Activated CD8-positive, alpha-beta memory T cell treated with anti-CD3 and anti-CD28 coated beads, Interleukin-2, amount 50 U/mL, for 24 hours (primary cell): ENCODE measurements around the gene TMEM129.

Experiments used
- DNase-seq: peaks from one replicate; pipeline ENCODE4 v3.0.0-alpha.2; 2020; ENCODE audit errors: extremely low read depth

TMEM129 gene, protein sequence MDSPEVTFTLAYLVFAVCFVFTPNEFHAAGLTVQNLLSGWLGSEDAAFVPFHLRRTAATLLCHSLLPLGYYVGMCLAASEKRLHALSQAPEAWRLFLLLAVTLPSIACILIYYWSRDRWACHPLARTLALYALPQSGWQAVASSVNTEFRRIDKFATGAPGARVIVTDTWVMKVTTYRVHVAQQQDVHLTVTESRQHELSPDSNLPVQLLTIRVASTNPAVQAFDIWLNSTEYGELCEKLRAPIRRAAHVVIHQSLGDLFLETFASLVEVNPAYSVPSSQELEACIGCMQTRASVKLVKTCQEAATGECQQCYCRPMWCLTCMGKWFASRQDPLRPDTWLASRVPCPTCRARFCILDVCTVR

DNA sequence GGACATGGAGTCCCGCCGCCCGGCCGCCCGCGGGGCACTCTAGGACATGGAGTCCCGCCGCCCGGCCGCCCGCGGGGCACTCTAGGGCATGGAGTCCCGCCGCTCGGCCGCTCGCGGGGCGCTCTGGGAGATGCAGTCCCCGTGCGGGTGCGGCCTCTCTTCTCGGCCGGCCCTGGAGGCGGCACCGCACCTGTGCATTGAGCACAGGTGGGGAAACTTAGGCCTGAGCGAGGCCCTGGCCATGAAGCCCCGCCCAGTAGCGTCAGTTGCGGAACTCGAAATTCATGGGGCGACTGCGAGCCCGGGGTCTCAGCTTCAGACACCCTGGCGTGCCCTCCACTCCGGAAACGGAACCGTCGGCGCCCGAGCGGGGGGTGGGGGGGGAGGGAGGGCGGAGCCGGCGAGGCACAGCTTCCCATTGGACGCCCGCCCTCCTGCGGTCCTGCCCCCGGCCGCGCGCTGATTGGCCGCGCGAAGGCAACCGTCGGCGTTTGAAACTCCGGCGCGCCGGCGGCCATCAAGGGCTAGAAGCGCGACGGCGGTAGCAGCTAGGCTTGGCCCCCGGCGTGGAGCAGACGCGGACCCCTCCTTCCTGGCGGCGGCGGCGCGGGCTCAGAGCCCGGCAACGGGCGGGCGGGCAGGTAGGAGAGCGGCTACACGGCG, at the start of gene TMEM129, which contains the start of gene TACC3:
TSS of gene TMEM129 (minus strand) at position 321 of the 663 bp plus-strand sequence. CDS start 486 bp downstream, outside the sequence.
TSS of gene TACC3 (plus strand) at position 519 of the 663 bp plus-strand sequence. CDS start 1,901 bp downstream, outside the sequence.
- peak; percentile 78 for DNase-seq

DNA sequence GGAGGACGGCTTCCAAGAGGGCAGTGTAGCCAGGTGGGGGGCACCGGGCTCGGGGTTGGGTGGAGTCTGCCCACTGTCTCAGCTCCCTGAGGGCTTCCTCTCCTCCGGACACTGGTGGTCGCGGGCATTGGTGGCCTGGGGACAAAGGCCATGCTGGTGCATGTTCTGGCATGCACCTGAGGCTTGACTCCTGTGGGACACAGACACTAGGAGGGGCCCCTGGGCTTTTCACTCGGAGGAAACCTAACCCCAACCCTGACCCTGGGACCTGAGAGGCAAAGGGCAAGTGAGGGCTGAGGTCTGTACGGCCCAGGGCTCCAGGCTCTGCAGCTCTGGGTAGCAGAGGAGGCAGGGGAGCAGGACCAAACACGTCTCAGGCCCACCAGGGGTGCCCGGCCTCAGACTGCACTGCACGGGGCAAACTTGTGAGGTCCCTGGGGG, 49.7 kb upstream of the TMEM129 start:
- DNase-seq, result no peak

DNA sequence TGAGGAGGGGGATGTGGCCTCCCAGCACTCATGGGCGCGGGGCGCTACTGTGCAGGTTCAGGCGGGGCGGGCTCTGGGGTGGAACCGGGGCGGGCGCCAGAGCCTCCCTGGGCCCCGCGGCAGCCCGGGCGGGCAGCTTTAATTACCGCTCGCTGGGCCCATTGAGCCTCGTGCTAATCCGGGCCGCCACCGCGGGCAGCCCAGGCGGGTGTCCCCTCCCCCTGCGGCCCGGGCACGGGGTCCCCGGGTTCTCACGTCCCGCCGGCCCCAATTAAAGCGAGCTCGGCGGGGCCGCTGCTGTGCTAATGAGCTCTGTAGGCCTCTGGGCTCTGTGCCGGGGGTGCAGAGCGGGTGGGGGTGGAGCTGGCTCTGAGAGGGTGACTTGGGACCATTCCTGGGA, 49.1 kb upstream of the TMEM129 start:
- DNase-seq, result no peak

DNA sequence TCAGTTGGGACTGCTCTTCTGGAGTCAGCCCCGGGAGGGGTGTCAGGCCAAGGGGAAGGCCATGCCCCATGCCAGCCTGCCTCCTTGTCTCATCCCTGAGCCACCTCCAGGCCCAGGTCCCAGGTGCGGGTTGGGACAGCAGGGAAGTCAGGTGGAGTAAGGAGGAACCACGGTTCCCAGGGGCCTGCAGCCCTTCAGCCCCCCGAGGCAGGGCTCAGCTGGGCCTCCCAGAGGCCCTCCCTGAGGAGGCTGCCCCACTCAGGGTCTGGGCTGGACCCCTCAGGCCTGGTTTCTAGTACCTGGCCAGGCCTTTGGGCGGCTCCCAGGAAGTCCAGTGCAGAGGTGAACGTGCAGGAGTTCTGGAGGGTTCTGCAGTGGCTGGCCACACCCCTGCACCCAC, 48.6 kb upstream of the TMEM129 start:
- no peak for DNase-seq

DNA sequence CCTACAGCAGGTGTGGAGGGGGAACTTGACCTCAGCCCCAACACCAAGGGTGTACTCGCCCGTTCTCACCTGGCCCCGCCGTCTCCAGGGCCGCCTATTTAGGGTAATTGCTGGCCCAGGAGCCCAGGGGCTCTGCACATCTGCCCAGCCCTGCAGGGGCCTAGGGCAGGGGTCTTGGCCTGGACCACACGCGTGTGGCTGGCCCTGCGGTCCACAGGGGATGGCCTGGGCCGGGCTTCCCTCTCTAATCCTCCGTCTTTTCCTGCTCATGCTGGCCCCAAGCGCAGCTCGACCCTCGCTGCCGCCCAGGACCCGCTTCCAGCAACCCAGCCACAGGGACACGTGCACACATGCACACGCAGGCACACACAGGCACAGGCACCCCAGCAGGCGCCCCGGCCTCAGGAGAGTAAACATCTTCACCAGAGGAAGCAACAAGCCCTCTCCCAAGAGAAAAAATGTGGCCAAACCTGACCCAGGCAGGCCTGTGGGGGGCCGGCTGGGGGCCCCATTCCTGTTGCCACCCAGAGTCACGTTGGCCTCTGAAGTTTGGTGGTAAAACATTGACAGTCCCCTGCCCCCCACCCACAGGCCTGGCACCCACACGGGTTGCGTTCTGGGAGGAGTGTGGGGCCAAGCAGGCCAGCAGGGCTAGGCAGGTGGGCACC, 47.4 kb upstream of the TMEM129 start:
- no peak for DNase-seq

DNA sequence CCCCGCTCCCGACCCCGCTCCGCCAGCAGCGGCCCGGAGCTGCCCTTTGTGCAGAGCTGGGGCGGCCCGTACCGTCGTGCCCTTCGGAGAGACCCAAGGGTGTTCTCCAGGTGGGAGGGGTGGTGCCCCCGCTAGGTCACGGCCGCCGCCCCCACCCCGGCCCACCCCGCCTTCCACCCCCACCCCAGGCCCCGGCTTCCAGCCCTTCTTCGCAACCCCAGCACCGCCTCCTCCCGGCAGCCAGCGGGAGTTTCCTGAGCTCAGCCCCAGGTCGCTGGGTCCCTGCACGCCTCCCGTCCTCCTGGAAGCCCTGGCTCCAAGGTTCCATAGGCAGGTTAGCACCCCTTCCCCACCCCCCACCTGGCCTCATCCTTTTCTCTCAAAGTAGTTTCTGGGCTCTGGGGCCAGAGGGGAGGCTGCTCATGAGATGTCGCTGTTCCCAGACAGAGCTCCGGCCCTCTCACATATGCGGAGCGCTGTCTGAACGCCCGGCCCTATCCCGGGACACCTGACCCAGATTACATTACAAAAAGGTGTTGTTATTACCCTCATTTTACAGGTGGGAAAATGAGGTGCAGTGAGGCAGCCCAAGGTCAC, 46.7 kb upstream of the TMEM129 start:
- no peak for DNase-seq

DNA sequence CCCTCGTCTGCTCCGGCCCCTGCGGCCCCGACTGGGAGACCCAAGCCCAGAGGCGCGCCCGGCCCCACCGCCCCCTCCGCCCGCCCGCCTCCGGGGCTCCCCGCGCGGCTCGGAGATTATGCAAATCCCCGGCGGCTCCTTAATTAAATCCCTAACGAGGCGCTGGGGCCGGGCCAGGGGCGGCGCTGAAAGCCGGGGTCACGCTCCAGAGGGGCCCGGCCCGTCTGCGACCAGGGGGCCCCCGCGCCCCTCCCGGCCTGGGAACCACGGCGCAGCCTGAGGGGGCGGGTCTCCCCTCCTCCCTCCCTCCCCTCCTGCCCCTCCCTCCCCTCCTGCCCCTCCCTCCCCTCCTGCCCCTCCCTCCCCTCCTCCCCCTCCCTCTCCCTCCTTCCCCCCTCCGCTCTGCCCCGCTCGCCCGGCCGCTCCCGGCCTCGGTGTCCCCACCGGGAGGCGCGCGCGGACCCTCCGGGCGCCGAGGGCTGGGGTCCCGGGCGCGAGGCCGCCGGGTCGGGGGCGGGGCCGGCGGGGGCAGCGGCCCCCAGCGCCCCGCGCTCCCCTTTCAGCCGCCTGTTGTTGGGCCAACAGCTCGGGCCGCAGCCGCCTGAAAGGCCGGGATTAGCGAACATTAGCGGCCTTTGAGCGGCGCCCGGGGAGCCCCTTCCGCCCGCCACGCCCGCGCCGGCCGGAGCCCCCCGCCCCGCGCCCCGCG, 46.1 kb upstream of the TMEM129 start:
- no peak for DNase-seq

DNA sequence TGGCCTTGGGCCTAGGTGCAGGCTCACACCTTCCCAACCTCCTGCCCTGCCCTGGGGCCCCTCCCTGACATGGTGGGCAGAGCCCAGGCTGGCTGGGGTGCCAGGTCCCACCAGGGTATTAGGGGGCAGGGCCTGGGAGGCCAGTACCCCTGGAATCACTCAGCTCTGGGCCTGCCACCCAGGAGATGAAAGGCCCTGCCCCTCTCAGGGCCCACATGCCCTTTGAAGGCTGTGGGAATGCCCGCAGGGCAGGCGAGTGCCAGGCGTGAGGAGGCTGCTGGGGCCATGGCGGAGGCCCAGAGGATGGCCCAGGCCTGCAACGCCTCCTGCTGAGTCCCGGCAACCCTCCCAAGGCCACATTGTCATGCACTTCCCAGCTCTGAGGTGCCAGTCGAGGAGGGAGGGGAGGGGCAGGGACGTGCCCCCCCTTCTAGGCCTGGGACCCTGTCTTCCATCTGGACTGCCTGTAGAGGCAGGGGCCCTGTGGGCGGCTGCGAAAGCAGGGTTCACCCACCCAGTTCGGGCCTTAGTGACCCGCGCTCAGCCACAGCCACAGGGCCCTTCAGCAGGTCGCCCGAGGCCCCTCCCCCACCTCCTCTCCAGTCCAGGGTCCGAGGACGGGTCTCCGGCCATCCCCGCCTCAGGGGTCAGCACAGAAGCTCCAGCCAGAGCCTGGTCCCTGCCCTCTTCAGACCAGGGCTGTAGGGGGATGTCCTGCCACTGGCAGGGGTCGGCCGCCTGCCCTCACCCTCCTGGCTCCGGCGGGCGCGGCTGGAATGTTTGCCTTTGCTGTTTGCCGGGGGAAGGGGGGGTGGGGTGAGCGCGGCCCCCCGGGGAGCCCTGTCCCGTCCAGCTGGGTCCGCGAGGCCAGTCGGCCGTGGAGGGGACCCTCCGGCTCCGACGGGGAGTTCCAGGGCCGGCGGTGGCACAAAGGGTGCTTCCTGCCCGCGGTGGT, 45.3 kb upstream of the TMEM129 start:
- DNase-seq, result no peak

DNA sequence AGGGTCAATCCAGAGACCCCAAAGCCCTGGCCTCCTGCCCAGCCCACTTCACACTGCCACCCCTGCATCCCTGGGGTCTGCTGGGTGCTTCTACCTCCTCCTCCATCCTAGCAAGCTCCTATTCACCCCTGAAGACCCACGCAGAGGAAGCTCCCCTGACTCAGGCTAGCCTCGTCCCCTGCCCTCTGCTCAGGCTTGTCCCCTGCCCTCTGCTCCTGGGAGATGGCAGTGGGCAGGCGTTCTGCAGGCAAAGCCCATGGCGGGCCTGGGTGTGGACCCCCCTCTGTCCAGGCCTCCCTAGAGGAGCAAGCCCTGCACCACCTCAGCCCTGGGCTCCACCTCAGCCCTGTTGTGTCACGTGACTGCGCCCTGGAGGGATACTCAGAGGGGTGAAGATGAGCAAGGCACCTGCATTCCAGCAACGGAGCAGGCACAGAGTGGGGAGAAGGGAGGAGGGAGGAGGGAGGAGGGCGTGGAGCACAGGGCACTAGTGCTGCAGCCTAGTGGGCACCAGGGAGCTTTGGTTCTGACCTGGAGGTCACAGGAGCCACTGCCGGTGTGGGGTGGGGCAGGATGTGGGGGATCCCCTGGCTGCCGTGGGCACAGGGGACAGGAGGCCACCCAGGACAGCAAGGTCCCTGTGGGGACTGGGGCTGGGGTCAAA, 44.4 kb upstream of the TMEM129 start:
- DNase-seq, result no peak

DNA sequence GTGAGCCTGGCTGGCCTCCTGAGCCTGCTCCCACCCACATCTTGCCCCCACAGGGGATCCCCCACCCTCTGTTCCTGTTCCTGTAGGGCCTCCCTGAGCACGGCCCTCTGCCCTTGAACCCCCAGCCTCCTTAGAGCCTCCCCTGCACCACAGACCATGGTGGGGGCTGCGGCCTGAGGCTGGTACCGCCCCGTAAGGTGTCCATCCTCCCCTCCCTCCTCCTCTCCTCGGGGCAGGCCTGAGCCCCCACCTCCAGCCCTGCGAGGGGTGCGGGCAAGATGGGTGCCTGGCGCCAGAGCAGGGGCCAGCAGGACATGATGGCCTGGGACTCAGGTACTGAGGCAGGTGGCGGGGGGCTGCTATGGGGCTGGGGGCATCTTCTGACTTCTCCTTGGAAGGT, 43.5 kb upstream of the TMEM129 start:
- no peak for DNase-seq

DNA sequence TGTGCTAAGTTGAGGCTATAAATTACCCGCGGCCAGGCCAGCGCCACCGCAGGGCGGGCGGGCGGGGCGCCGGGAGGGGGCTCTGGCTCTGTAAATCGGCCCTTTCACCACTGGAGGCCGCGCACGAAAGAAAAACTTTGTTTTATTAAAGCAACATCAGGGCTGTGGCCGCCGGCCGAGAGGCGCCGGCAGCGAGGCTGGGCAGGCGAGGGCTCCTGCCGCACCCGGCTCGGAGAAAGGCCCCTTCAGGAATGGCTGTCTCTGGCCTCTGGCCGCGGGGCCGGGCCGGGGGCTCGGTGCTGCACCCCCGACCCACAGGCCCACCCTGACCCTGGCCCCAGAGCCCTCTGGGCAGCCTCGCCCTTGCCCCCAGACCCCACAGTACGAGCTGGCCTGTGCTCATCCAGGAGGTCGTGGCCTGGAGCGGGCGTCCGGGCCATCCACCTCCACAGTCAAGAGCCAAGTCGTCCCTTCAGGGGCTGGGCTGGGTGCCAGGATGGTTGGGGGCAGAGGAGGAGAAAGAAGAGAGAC, 42.5 kb upstream of the TMEM129 start:
- DNase-seq, result no peak

DNA sequence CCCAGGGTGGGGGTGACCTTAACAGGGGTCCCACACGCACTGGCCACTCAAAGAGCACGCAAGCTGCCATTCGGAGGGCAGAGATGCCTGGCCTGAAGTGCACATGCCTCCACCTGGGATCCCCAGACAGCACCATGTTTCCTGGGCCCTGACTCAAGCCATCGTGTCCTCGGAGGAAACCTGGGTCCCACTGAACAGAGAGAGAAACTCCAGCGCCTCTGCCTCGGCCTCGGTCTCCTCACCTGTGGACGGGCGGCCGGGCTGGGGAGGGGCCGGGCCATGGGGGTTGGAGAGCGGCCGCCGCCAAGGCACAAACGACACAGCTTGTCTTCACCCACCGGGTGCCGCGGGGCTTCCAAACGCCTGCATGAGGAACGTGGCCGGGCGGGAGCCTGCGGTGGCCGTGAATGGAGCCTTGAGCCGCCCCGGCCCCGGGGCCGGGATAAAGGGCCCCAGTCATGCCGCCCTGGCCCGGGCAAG, 42.0 kb upstream of the TMEM129 start:
- DNase-seq, result no peak

DNA sequence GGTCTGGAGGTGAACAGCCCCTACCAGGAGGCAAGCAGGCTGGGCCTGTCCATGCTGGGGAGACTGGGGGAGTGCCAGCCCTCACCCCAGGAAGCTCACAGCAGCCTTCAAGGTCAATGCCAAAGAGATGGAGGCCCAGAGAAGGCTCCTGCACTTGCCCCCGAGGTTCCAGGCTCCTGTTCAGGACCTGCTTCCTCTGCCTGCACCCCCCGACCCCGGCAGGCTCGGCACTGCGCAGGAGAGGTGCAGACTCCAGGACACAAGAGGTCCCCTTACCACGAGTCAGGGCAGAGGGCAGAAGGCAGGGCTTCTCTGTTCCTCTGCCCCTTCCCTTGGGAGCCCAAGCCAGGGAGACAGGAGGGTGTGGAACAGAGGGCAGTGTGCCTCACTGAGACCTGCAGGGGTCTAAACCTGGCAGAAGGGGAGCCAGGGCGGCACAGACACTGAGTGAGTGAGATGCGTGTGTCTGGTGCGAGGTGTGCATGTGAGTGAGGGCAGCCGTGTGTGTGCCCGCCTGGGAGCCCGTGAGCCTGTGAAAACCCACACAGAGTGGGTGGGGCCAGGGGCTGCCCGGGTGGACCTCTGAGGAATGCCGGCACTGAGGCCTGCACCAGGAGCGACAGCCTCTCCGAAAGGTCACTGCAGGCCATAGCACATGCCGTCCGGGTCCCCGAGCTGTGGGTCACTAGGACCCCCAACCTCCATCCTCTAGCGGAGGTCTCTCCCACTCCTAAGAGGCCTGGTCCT, 41.3 kb upstream of the TMEM129 start:
- DNase-seq, result no peak

DNA sequence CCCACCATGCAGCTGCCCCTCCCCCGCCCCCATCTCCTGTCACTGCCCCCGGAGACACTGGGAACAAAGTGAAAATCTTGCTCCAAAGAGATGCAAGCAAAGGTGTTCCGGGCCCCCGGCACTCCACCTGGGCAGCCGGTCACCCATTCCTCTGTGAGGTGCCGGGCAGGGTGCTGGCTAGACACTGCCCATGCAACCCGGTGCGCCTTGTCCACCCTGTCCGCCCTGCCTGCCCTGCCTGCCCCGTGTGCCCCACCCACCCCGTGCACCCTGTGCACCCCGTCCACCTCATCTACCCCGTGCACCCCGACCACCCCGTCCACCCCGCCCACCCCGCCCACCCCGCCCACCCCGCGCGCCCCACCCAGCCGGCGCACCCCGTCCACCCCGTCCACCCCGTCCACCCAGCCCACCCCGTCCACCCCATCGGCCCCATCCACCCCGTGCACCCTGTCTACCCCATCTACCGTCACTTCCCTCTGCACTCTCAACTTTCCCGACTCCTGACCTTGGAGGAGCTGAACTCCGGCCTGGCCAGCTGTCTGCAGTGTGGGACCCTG, 40.1 kb upstream of the TMEM129 start:
- no peak for DNase-seq

DNA sequence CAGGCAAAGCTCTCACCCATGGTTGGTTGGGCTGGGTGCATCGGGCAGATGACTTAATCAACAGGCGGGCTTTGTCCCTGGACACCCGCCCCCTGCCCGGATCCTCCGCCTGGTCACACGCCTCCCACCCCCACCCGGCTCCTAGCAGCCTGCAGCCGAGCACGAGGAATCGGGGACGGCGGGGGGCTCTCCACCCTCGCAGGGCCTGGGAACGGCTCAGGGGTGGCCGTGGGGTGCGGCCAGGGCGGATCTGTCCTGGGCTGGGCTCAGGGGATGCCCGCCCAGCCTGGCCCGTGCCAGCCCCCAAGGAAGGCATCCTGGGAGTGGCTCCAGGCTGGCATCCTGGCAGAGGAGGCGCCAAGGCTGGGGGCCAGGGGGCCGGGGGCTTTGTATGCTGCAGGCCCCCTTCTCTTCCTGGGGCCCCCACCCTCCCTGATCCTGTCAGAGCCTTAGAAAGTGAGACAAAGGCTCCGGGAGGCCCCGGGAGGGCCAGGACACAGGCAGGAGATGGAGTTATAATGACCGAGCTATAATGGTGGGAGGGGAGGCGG, 39.5 kb upstream of the TMEM129 start:
- DNase-seq, result no peak

DNA sequence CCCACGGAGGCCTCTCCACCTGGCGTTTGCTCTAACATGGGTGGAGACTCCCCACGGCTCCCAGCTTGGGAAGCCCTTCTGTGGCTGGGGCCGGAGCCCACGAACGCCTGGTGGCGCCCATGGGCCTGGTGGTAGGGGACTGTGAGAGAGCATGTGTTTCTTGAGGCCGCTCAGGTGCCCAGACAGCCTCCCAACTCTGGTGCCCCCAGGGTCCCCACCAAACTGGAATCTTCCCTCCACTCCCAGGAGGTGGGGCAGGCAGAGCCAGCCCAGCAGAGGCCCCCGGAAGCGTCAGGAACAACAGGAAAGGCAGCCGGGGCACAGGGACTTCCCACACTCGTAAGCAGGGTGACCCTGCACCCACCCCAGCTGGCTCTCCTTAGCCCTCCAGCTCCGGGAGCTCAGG, 38.7 kb upstream of the TMEM129 start:
- DNase-seq, result no peak

DNA sequence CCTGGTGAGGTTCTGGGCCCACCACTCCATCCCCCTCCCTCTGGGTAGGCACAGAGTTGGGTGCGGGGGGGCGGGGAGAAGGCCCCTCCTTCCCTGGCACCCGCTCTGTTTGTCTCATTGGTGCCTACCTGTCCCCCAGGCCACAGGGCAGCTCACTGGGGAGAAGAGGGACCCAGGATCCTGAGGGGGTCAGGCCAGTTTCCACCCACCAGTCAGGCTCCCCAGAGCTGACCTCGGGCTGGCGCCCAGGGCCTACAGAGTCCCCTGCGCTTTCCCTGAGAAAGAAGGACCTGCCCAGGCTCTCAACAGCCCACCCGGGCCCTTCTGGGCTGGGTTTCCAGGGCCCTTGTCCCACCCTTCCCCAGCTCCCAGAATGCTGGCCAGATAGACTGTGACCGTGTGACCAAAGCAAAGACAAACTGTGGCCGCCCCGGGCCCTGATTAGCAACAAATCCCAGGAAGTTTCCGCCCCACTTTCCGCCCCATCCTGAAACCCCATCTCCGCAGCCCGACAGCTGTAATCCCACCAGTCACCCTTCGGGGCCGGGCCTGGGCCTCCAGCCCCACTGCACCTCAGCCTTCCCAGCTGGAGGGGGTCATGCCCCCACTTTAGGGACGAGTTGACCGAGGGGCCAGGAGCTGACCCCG, 38.2 kb upstream of the TMEM129 start:
- no peak for DNase-seq
